Right renal cortex interstitium (tissue), 3 donors: ENCODE measurements around the gene ABTB2. TPM values are rescaled to one million over a fixed set of nuclear protein-coding genes. Genes with fewer than 3 reads are reported as not detected.
A peak's percentile ranks its signal among the peaks of the same experiment; 100 is the strongest.

Source experiments
- DNase-seq, 3 donors: peaks; one replicate each; pipeline ENCODE4 v3.0.0-alpha.2; 2013; ENCODE audit warnings: low read depth in 3 of 3, low spot score in 2 of 3
- polyA plus RNA-seq, 3 donors: library from polyadenylated mRNA; unstranded; fragments of 120-200 nt; gene quantifications; one replicate each; pipeline ENCODE4 v1.2.1, GENCODE V29; 2013; ENCODE audit not compliant: insufficient read length in 3 of 3

Gene ABTB2
- polyA plus RNA-seq, 3 donors = 6.4 to 7.1 (median 6.4) TPM

DNA sequence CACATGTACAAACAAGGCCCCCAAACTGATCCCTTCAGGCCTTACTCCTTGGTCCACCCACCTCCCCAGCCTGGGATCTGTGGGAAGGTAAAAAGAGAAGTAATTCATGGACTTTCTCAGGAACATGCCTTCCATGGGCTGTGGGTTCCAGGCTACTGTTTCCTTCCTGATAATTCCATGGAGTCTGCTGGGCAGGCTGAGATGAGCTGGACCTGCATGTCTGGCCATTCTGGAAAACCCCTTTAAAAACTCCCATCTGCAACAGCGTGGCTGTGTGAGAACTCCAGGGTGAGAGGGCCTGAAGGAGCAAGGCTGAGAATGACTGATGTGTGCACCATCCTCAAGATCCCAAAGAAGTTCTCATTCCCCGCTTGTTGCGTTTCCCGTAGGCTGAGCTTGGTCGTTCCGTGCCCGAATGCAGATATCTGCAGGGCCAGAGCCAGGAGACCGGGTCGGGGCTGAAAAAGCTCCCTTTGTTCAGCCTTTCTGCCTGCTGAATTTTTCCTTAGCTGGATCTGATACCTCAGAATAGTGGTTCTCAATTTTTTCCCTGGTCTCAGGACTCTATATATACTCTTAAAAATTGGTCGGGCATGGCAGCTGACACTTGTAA, 179.5 kb downstream of the ABTB2 start:
- no peak for DNase-seq

DNA sequence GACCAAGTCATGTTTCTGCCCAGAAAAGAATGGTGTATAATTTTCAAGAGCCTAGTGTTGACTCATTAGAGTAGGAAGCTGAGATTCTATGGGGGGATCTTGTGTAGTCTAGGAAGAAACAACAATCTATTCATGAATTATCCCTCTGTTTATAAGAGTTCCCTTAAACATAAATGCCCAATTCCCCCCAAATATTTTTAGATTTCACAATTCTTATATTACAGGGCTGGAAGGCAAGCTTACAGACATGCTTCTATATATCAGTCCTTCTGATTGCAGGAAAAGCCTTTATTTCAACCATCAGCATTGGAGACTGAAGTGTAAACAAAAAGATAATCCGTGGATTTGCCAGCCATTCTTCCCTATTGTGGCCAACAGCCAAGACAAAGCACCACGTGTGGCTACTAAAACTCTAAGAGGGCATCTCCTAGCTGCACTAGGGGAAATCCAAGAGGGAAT, 181.0 kb downstream of the ABTB2 start:
- no peak for DNase-seq

DNA sequence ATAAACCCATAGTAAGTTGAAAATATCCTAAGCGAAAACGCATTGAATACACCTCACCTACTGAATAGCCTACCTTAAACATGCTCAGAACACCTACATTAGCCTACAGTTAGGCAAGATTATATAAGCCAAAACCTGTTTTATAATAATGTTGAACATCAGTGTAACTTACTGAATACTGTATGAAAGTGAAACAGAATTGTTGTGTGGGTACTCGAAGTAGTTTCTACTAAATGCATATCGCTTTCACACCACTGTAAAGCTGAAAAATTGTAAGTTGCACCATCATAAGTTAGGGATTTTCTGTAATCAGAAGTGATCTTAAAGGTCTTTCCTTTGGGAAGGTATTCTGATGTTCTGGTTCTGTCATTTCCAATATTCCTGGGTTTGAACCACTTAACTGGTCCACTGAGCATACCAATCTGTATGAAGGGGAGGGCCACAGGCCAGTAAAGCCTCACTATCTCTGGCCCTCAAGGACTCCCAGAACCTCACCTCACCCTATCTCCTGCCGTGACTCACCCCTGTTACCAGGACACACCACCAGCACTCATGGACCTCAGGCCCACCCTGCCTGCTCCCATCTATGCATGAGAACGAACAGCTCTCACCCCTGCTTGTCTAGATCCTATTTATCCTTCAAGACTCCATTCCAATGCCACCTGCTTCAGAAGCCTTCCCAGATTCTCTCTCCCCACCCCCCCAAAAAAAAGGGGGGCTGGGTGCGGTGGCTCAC, 182.4 kb downstream of the ABTB2 start:
- DNase-seq = no peak

DNA sequence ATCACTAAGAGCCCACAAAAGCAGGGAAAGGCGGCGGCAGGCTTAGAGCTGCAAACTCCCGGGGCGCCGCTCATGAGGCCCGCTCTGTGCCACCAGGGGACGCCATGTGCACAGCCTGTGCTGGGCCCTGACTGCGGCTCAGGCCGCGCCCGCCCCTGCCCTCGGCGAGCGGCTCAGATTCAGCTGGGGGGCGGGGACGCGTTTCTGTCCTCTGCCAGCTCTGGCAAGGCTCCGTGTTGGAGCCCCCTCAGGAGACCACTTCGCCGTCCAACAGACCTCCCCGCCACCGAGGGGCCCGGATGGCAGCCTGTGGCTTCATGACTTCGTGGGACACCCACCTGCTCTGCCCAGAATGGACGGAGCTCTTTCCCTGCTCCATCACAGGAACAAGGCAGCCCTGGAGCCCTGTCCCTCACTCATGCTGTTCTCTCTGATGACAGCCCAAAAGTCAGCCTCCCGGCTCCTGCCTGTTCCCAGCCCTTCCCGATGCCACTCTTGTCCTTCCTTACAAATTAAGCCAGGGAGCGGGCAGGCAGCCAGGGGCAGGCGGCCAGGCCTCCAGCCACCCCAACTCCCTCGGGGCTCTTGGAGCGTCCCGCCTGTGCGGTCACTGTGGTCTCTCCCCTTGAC, 183.3 kb downstream of the ABTB2 start:
- peak; percentile 33 to 72 (median 68) for DNase-seq

DNA sequence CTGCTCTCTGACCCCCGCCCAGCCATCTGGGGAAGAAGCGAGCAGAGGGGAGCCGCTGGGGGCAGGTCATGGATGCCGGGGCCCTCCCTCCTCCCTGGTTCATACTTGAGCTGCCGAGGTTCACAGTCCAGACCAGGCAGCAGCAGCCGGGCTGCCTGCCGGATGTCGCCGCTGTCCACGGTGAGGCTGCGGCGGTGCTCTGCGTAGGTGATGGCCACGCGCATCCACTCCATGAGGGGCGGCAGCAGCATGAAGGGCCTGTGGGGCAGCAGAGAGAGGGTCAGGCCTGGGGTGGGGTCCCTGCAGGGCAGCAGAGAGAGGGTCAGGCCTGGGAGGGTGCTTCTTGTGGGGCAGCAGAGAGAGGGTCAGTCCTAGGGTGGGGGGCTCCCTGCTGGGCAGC, 184.8 kb downstream of the ABTB2 start:
- no peak for DNase-seq

DNA sequence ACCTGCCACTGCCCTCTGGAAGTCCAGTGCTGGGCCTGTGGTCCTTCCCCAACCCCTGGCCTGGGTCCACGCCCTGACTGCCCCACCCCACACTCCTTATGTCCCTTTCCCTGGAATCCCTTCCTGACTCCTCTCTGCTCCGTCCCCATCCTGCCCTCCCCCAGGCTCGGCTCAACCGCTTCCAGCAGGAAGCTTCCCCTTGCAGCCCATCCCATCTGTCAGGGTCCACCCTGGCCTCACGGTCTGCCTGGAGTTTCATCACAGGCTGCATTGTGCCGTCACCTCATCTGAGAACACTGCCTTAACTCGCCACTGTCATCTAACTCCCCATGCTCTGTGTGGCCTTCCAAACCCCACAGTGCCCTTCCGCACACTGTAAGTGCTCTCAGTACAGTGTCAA, 188.1 kb downstream of the ABTB2 start:
- DNase-seq = no peak

DNA sequence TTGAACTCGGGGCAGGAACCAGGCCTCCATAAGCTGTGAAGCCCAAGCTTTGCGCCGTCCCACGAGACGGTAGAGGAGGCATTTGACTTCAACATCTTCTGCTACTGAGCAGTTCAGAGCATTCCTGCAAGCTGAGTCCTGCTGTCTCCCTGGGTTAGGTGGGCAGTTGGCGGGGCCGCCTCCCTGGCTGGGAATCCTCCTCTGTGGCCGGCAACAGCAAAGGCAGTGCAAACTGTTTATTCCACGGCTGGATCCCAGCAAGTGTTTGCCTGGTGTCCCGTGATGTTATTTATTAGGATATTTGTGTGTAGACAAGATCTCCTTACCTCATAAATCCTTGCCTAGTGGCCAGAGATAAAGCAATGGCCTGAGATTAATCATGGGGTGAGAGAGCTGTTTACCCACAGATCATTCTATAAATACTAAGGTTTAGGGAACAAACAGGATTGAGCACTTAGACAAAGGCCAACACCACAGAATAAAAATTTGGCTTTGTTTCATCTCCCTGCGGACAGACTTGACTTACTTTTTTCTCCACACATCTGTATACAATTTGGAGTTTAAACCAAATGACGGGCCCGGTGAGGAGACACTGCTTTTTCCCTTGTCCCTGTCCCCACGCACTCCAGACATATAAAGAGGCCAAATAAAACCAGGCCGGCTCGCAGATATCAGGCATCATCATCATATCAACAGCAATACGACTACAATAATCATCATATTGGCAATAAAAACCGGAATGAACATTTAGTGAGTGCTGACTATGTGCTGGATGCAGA, 189.0 kb downstream of the ABTB2 start:
- no peak for DNase-seq

DNA sequence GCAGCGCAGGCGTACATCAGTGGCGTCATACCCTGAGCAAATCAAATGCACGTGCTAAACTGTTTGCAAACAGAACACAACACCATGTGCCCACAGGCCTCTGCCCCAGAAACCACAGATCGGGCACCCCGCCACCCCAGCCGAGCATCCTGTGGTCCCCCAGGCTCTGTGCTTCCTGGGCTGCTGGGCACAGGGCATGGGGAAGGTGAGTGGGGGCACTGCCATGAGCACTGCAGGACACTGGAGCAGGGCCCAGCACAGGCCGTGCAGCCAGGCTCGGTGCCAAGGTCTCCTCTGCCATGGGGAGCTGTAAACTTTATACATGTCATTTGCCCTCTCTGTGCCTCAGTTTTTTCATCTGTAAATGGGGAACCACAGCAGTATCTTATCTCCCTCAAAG, 189.8 kb downstream of the ABTB2 start:
- DNase-seq = no peak

DNA sequence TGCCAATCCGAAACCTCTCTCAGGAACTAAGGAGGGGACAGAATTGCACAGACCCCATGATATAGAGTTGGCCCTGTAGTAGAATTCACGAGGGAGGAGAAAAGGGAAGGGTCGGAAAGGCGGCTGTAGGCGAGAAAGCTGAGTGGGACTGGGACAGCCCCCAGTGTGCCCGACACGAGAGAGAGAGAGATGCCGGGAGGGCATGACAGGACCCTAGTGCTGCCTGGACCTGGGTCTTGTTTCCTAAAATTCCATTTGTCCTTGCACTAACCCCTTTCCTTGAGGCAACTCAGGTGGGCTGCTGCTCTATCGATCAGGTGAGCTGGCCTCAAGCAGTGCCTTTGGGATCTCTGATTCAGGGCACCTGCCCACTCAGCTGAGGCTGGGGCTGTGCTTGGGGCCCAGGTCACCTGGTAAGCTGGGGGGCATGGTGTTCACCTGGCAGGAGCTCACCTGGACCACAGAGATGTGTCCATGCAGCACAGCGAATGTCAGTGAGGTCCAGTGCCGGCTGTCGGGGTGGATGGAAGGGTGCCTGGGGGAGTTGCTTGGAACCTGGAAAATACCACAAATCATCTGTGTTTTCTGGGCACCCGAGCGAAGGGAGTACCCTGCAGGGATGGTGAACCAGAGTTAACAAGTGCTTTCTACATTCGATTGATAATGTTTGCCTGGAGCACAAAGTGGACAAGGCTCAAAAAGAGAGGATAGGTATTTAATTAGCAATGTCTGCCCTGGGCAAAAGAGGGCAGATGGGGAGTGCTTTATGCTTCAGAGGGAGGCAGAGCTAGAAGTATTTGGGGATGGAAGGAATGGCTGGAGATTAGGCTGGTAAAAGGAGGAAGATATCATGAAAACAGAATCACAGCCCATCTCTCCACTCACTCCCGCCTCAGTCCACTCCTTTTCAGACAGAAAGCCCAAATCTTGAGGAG, 190.7 kb downstream of the ABTB2 start:
- DNase-seq = no peak

DNA sequence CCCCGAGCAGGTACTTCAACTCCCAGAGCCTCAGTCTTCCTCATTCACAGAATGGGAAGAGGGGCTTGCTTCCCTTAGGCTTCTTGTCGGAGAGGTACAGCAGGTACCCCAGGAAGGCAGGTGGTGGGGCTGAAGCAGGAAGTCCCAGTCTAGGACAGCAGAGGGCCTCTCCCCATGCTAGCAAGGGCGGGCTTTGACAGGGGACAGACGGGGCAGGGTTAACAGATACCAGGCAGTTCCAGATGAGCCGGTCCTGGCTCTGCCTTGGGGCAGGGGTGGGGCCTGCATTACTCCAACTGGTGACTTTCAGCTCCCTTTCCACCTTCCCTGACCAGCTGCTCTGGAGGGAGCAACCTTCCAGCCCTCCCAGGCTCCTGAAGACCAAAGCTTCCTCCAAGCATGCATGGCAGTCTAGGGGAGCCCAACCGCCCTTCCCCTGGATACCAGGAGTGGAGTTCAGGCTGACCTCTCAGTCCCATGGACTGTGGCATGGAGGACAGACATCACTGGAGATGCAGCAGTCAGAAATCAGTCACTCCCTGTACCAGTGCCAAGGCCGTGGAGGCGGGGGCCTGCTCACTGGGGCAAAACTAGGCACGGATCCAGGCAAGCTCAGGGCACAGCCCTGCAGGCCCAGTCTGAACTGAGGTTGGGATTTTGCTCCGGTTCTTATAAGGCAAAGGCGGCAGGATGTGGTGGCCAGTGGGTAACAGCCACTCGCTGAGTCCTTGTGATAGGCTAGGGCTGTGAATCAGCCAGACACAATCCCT, 191.8 kb downstream of the ABTB2 start:
- DNase-seq = no peak

DNA sequence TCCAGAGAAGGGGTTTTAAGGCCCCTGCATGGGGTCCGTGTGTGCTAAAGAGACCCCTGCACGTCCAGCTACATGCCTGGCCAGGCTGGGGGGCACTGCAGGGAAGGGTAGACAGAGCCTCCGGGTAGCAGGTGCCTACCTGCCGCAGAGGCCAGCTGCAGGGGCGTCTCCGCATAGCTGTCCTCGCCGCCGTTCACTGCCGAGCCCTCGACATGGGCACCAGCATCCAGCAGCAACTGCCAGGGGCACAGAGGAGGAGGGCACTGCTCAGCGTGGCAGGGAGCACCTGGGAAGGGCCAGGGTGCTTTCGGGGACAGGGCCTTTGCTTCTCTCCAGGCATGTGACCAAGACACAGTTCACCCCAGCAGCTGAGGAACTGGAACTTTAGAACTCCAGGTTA, 192.7 kb downstream of the ABTB2 start:
- DNase-seq = no peak

DNA sequence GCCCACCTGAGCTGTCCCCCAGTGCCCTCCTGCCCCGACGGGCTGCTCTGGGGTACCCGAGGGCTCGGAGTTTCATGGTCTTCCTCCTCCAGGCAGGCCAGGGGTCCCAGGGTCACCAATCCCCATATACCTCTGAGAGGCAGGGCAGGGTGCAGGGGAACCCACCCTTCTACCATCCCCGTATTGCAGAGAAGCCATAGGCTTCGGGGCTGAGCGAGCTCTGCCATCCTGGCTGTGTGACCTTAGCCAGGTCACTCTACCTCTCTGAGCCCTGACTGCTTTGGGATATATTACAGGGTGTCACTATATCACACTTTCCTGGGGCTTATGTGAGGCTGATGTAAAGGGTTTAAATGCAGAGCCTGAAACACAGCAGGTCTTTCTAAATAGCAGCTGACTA, 195.0 kb downstream of the ABTB2 start:
- DNase-seq = no peak

DNA sequence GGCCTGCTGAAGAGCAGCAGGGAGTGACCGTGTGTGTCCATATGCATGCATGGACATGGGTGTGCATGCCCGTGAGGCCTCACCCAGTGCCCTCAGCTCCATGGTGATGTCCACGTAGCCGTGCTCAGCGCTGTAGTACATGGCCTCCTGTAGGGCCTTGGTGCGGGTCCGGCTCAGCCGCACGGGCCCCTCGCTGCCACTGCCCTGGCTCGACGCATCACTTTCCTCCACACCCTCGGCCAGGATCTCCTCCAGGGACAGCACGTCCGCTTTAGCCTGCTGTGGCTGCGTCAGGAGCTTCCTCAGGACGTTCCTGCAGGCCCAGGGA, 195.4 kb downstream of the ABTB2 start:
- no peak for DNase-seq

DNA sequence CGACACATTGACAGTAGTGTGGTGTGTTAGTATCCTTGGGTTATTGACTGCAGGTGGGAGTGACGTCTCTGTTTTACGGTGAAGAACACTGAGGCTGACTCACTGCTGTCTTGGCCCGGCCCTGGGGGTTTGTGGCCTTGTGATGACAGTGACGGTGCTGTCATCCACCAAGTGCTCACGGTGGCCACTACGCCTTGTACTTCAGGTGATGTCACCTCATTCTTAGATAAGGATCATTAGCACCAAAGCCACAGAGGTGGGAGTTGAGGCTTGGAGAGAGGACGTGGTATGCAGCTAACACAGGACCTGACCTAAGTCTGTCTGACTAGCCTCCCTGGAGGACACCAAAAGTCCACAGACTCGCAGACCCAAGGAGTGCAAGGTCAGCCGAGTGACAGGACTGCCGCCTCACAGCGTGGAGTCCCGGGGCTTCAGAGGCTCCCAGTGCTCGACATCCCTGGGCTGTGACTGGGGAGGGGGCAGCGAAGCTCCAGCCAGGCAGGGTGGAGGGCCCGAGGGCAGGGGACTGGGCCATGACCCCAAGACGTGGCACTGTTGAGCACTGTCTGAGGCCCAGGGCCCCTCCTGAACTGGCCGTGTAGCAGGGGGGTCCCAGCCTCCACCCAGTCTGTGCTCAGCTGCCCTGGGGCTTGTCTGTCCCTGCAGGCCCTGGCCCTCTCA, 195.9 kb downstream of the ABTB2 start:
- no peak for DNase-seq

DNA sequence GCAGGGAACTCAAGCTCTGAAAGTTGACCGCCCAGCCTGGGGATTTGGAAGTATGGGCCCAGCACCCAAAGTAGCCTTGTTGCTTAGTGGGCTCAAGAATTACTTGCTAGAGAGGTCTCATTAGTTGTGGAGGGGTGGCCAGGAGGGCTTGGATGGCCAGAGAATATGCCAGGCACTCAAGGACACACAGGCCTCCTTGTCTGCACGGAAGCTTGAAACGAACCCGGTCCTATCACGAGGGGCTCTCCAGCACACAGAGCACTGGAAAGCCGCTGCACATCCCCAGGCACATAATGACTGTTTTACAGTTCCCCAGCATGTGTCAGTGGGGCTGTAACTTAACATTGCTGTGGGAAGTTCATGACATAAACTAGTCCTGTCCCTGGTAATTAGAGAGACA, 196.4 kb downstream of the ABTB2 start:
- no peak for DNase-seq

DNA sequence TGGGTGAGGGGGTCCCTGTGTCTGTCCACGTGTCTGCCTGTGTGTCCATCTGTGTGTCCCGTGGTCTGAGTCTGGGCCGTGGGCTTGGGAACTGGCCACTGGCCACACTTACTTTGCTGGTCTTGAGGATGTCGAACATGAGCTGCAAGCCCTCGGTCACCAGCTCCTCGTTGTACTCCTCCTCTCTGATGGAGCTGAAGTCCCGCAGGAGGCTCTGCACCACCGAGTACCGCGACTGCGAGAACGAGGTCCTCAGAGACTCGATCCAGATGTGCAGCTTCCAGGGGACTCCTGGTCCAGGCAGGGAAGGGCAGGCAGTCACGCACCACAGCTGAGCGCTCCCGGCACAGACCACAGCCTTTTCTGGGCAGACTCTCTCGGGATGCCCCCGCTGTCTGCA, 197.0 kb downstream of the ABTB2 start:
- DNase-seq = no peak

DNA sequence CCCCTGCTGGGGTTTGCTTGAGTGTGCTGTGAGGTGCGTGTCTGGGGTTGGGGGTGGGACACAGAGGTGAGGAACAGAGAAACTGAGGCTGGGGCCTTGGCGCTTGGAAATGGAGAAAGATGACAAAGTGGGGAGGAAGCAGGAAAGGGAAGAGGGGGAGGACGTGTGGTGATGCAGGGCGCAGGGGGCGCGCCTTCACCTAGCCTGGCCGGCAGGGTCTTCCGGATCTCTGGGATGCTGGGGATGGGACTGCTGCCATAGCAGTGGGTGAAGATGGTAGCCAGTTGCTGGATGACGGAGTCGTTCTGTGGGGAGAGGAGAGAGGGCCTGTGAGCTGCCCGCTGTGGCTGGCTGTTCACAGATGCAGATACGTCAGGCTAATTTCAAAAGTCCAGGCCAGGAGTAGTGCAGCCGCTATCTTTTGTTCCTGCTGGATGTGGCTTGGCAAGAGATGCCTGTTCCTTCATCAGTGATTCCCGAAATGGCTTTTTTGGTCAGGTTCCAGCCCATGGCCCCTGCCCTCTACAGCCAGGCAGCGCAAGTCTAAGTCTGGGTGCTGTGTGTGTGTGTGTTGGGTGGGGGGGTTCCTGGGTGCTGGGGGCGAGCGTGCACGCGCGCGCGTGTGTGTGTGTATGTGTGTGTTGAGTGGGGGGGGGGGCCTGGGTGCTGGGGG, 197.6 kb downstream of the ABTB2 start:
- DNase-seq = no peak

DNA sequence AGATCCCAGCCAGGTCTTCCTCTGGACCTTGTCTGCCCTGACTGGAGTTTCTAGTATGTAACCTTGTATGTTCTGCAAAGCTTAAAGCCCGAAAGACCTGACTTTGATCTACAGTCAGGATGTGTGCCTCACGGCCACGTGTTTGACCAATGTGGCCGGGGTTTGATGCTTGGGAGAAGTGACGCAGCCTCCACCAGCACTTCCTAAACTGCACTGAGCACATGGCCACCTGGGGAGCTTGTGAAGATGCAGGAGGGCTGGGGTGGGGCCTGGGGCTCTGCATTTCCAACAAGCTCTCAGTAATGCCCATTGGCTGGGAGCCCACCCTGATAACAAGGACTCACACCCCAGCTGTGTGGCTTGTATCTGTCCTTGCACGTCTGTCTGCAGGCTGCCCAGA, 199.1 kb downstream of the ABTB2 start:
- DNase-seq = no peak

DNA sequence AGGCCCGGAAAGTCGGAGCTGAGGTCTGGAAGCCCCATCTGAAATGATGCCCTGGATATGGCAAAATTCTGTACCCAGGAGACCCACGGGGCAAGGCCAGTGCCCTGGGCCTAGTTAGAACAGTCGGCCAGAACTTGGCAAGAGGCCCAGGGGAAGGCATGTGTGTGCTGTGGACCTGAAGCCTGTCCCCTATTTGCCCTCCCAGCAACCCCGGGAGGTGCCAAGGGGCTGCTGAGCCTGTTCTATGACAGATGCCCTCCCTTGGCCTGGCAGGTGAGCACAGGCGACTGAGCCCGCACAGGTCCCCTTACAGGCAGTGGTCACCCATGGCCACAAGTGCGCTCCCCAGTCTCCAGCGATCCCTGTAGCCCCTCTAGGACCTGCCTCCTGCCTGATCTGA, 200.6 kb downstream of the ABTB2 start:
- no peak for DNase-seq
